Glutamatergic neuron (in vitro differentiated cells): Measurements from ENCODE around the gene HTR4. TPM values are rescaled to one million over a fixed set of nuclear protein-coding genes. Genes with fewer than 3 reads are reported as not detected.

Source experiments
- DNase-seq: peaks from one replicate; pipeline ENCODE4 v3.0.0; 2022
- H3K27ac Mint-ChIP-seq: one replicate; pipeline ENCODE4 v1.8.0; 2020; ENCODE audit warnings: mild to moderate bottlenecking, mixed read lengths, inconsistent platforms; ENCODE audit not compliant: unreplicated experiment
- H3K27me3 Mint-ChIP-seq: one replicate; pipeline ENCODE4 v1.8.0; 2020; ENCODE audit warnings: mild to moderate bottlenecking, moderate library complexity, mixed read lengths, inconsistent platforms; ENCODE audit not compliant: unreplicated experiment
- H3K36me3 Mint-ChIP-seq: one replicate; pipeline ENCODE4 v1.8.0; 2020; ENCODE audit warnings: mild to moderate bottlenecking, mixed read lengths, inconsistent platforms; ENCODE audit not compliant: unreplicated experiment
- H3K4me1 Mint-ChIP-seq: one replicate; pipeline ENCODE4 v1.8.0; 2020; ENCODE audit warnings: mild to moderate bottlenecking, low read depth, mixed read lengths, inconsistent platforms; ENCODE audit not compliant: unreplicated experiment
- H3K4me3 Mint-ChIP-seq: one replicate; pipeline ENCODE4 v1.8.0; 2020; ENCODE audit warnings: mild to moderate bottlenecking, mixed read lengths, inconsistent platforms; ENCODE audit not compliant: unreplicated experiment
- H3K9me3 Mint-ChIP-seq: one replicate; pipeline ENCODE4 v1.8.0; 2020; ENCODE audit warnings: mild to moderate bottlenecking, moderate library complexity, mixed read lengths, inconsistent platforms; ENCODE audit not compliant: unreplicated experiment
- total RNA-seq: library from RNA; stranded (reverse); fragmentation: NEBNext Ultra II Directional; extraction: Animal tissue kit (Norgen Biotek cat#: 25700); gene quantifications from one replicate; pipeline ENCODE4 v1.2.1, GENCODE V29; 2021; ENCODE audit not compliant: unreplicated experiment
- TF ChIP-seq, protein P1 (sequence below): fragments of 200-600 bp; sonication (generic); IDR thresholded peaks from one replicate; pipeline ENCODE4 v1.5.0; 2021; ENCODE audit not compliant: partially characterized antibody, unreplicated experiment

HTR4 gene
- total RNA-seq, 1 donor from 2014 or later, result not detected

DNA sequence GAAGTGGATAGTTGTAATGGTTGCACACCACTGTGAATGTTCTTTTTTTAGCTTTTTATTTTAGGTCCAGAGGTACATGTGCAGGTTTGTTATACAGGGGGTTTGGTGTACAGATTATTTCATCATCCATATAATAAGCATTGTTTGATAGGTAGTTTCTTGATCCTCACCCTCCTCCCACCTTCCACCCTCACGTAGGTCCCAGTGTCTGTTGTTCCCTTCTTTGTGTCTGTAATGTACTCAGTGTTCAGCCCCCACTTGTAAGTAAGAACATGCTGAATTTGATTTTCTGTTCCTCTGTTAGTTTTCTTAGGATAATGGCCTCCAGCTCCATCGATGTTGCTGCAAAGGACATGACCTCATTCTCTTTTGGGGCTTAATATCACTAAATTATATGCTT lies 99.7 kb downstream of the HTR4 start:
- Mint-ChIP-seq H3K36me3 (no peaks in the 10 kb centered on the region), H3K27ac (no peak overlapping the region), H3K4me3 (no peak overlapping the region), H3K9me3 (no peaks in the 10 kb centered on the region), H3K4me1 (peaks cover 7% of the 10 kb centered on the region), H3K27me3 (no peaks in the 10 kb centered on the region)
- no peak for DNase-seq
- TF ChIP-seq, protein P1, sequence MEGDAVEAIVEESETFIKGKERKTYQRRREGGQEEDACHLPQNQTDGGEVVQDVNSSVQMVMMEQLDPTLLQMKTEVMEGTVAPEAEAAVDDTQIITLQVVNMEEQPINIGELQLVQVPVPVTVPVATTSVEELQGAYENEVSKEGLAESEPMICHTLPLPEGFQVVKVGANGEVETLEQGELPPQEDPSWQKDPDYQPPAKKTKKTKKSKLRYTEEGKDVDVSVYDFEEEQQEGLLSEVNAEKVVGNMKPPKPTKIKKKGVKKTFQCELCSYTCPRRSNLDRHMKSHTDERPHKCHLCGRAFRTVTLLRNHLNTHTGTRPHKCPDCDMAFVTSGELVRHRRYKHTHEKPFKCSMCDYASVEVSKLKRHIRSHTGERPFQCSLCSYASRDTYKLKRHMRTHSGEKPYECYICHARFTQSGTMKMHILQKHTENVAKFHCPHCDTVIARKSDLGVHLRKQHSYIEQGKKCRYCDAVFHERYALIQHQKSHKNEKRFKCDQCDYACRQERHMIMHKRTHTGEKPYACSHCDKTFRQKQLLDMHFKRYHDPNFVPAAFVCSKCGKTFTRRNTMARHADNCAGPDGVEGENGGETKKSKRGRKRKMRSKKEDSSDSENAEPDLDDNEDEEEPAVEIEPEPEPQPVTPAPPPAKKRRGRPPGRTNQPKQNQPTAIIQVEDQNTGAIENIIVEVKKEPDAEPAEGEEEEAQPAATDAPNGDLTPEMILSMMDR, result no peak

DNA sequence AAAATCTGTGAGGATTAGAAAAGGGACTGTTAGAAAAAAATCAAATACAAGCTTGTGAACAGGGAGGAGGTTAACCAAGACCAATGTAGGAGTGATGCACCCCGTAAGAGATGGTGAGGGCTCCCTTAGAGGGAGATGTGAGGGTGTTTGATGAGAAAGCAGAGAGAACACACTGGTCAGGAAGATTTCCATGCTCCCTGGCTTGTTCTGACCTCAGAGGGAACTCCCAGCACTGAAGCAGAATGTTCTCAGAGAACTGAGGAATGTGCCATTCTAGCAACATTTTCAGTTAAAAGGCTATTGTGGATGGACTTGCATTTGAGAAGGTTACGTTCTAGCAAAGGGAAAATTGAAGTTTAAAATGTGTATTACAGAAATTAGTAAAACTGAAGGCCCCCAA lies 110.6 kb downstream of the HTR4 start:
- Mint-ChIP-seq H3K27me3 (no peaks in the 10 kb centered on the region), H3K27ac (no peak overlapping the region)

DNA sequence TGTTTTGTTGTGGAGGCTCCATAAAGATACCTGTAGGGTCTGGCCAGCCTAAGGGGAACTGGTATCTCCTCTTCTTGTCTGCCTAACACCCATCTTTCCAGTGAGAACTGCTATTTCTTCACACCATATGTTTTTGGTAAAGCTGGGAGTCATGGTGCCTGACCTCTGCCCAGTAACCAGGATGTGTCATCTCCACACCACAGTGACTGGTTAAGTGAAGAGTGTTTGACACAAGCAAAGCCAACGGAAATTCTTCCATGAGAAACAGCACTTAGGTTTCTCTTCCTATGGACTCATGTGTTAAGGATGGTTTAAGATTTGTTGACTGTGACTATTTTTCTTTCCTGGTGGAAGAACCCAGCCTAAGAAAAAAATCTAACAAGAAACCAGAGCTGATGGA lies 111.5 kb downstream of the HTR4 start:
- Mint-ChIP-seq H3K9me3 (peaks cover 4% of the 10 kb centered on the region), H3K27me3 (no peaks in the 10 kb centered on the region), H3K4me1 (peaks cover 16% of the 10 kb centered on the region), H3K36me3 (no peaks in the 10 kb centered on the region), H3K4me3 (no peak overlapping the region), H3K27ac (no peak overlapping the region)
- TF ChIP-seq, protein P1, result no peak
- DNase-seq, result no peak

More for the DNA sequence above, 110.6 kb downstream of the HTR4 start:
- Mint-ChIP-seq H3K36me3 (no peaks in the 10 kb centered on the region), H3K9me3 (peaks cover 4% of the 10 kb centered on the region), H3K4me3 (no peak overlapping the region), H3K4me1 (peaks cover 16% of the 10 kb centered on the region)
- TF ChIP-seq, protein P1, result no peak
- no peak for DNase-seq

DNA sequence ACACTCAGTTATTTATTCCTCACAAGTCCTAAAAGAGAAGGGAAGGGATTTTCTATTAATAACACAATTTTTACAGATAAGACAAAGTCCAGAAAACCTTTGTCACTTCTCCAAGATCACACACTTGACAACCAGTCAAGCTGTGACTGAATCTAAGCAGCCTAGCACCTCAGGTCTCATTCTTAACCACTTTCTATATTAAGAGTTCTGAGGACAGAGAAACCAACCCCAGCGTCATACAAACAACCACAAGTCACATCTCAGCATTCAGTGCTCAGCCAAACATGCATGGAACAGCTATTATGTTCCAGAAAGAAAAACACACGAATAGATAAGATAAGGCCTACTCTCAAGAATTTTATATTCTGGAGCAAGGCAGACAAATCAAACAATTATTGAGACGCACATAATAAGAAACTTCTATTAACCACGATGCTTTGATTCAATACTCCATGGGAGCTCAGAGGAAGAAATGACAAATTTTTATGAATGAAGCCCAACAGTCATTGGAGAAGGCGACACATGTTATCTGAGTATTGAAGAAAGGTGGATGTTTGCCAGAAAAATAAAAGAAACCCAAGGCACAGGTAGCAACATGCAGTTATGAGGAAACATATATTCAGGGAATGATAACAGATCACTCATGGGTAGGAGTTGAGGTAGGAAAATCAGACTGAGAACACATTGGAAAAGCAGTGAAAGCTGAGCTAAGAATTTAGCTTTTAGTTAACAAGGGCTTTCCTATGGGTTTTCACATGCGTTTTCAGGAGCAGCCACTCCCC lies 113.1 kb downstream of the HTR4 start:
- Mint-ChIP-seq H3K27ac (no peak overlapping the region), H3K4me1 (peaks cover 10% of the 10 kb centered on the region), H3K36me3 (no peaks in the 10 kb centered on the region), H3K9me3 (peaks cover 4% of the 10 kb centered on the region), H3K4me3 (no peak overlapping the region), H3K27me3 (no peaks in the 10 kb centered on the region)
- TF ChIP-seq, protein P1, result no peak
- no peak for DNase-seq

DNA sequence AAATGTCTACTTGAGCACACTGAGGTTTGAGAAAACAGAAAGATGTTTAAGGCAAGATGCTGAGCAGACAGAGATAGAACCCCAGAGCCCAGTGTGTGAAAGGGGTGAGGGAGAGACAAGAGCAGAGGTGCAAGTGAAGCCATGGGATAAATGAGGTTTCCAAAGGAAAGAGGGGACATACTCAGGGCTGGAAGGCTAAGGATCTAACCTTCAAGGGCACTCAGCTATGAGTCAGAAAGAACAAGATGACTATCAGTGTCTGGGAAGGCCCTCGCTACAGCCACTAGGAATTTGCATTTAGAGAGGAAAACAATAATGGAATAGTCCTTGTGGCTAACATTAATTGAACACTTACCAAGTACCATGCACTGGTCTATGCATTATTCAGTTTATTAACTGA lies 113.7 kb downstream of the HTR4 start:
- no peak for DNase-seq
- Mint-ChIP-seq H3K4me1 (peaks cover 8% of the 10 kb centered on the region), H3K36me3 (no peaks in the 10 kb centered on the region), H3K27ac (no peak overlapping the region), H3K9me3 (peaks cover 3% of the 10 kb centered on the region), H3K4me3 (no peak overlapping the region), H3K27me3 (no peaks in the 10 kb centered on the region)
- TF ChIP-seq, protein P1, result no peak
